NOMO-1 treated with DMSO at 0.1 percent for 48 hours (cell line): ENCODE results near the gene HES4.

Experiments used
- DNase-seq: peaks from one replicate; lab custom pipeline; 2025; ENCODE audit not compliant: unreplicated experiment; lab: John Stamatoyannopoulos, UW

Gene HES4

DNA sequence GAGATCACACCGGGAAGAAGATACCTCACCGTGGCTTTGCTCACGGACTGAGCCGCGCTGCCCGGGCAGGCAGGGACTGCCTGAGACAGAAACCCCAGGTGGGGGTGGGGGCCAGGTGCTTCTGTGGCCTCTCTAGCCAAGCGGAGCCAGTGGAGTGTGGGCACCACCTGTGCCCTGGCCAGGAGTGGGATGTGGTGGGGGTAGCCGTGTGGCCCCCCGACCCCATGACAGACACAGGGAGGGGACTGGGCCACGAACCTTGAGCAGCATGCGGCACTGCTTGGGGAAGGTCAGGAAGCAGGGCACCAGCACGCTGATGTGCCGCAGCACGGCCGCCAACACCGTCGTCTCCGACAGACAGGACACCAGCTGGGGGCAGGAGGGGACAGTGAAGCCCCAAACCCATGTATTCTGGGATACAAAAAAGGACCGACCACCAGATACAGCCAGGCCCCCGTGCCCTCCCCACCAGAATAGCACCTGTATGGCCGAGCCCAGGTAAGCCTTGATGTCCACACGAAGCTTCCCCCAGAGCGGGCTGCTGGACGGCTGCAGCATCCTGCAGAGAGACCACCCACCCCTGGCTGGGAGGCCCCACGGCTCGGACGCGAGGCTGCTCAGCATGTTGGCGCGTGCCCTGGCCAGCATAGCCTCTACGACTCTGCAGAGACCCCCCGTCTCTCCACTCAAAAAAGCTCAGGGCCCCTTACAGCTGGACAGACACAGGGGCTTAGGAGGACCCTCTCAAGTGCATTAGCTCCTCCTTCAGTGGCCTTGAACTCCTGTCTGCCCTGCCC, 46.2 kb downstream of the HES4 start:
- no peak for DNase-seq

DNA sequence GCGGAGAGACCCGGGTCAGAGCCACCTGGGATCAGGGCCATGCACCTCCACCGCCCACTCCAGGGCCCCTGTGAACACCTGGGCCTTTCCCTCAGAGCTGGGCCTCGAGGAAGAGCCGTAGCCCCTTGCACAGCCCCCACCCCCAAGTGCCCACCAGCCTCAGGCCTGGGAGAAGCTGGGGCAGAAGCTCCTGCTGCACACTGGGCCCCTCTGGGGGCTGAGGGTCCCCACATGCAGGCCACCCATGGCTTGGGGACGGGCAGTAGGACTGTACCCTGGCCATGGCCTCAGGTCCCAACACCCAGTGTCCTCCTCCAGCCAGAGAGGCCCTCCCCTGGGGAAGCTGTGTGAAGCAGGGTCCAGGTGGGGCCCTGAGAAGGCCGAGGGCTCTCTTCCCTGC, 47.3 kb downstream of the HES4 start:
- DNase-seq = no peak

DNA sequence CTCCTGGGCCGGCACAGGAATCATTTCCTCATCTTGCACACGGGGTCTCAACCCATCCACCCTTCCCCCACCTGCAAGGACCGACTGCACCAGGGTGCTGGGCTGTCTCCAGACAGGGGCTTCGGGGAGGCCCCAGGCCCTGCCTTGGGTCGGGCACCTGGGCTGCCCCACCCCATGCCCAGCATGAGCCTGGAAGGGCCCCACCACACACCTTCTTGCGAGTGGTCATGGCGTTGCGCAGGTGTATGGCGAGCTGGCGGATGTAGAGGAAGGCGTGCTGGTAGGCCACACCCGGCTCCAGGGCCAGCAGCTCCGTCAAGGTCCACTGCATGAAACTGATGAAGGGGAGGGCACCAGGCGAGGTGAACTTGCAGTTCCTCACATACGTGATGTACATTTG, 47.7 kb downstream of the HES4 start:
- DNase-seq = no peak

DNA sequence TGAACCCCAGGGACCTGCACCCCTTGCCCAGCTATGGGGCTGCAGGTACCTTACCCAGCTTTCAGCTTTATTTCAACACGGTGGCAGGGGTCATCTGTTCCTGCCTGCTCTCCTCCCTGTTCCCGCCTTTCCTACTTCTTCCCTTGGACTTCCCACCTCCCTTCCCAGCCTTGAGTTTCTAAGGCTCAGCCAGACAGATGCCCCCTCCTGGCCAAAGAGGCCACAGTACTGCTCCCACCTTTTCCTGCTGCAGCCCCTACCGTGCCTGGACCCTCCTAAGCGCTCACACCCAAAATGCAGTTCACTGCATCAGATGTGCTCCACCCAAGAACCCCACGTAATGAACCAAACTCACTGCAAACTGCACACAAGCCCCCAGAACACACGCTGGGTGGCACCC, 48.5 kb downstream of the HES4 start:
- DNase-seq = no peak

DNA sequence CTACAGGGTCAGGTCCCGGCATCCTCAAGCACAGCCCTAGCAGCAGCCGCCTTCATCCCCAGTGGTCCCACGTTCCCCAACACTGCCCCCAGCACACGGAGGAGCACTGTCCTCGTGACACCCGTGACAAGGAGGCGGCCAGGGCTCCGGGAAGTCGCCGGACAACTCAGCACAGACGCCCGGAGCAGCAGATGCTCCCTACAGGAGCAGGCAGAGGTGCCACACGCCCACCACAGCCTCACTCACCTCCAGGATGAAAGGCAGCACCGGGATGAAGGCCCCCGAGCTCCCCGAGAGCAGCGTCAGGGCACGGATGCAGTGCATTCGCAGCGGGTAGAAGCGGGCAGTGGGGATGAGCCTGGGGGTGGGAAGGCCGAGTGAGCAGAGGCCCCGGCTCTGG, 49.0 kb downstream of the HES4 start:
- no peak for DNase-seq

DNA sequence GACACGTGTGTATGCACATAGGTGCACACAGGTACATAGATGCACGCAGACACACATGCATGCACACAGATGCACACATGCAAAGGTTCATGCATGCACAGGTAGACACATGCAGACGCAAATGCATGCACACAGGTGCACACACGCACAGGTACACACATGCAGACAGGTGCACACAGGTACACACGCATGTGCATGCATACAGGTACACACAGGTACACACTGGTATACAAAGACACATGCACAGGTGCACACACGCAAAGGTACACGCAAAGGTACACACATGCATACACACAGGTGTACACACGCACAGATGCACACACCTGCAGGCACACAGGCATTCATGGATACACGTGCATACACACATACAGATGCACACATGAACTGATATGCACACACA, 49.6 kb downstream of the HES4 start:
- DNase-seq = no peak
